Tibial nerve (tissue), 3 donors: Measurements from ENCODE around the gene SORL1-AS1.

Source experiments
- POLR2A ChIP-seq, 2 donors: fragments of 450-650 bp; IDR thresholded peaks; one replicate each; pipeline ENCODE4 v1.6.1; 2017; ENCODE audit warnings: antibody characterized with exemption in 2 of 2, mild to moderate bottlenecking in 2 of 2, moderate library complexity in 2 of 2
- TF ChIP-seq, protein P1 (sequence below), 5 experiments: fragments of 200-600 bp in 3 of 5; fragments of 450-650 bp in 2 of 5; sonication (generic) in 3 of 5; IDR thresholded peaks; one replicate each; pipeline ENCODE4 v1.5.1; 2016 to 2019; ENCODE audit warnings: antibody characterized with exemption in 5 of 5, mild to moderate bottlenecking in 3 of 5, moderate library complexity in 2 of 5

- TF ChIP-seq POLR2A (IDR thresholded peaks at IDR 0.05) = no peak
- TF ChIP-seq, protein P1, sequence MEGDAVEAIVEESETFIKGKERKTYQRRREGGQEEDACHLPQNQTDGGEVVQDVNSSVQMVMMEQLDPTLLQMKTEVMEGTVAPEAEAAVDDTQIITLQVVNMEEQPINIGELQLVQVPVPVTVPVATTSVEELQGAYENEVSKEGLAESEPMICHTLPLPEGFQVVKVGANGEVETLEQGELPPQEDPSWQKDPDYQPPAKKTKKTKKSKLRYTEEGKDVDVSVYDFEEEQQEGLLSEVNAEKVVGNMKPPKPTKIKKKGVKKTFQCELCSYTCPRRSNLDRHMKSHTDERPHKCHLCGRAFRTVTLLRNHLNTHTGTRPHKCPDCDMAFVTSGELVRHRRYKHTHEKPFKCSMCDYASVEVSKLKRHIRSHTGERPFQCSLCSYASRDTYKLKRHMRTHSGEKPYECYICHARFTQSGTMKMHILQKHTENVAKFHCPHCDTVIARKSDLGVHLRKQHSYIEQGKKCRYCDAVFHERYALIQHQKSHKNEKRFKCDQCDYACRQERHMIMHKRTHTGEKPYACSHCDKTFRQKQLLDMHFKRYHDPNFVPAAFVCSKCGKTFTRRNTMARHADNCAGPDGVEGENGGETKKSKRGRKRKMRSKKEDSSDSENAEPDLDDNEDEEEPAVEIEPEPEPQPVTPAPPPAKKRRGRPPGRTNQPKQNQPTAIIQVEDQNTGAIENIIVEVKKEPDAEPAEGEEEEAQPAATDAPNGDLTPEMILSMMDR (IDR thresholded peaks at IDR 0.05) = no peak
Measured at GRCh38 chr11:121417607-121418006, 35.2 kb downstream of the SORL1-AS1 start.
